Suprapubic skin (tissue), 4 donors: ENCODE results near the gene TCF21.

Source experiments
- EP300 ChIP-seq: sonication (generic); formaldehyde crosslinking; IDR thresholded peaks from one replicate; pipeline ENCODE4 v1.6.1; 2017; ENCODE audit warnings: antibody characterized with exemption
- POLR2A ChIP-seq, 2 donors: fragments of 450-650 bp; IDR thresholded peaks; one replicate each; pipeline ENCODE4 v1.6.1; 2017; ENCODE audit warnings: antibody characterized with exemption in 2 of 2, mild to moderate bottlenecking in 2 of 2, moderate library complexity in 2 of 2
- POLR2AphosphoS5 ChIP-seq, 3 donors: sonication (generic); formaldehyde crosslinking; IDR thresholded peaks; one replicate each; pipeline ENCODE4 v1.6.1; 2017; ENCODE audit warnings: antibody characterized with exemption in 3 of 3
- TF ChIP-seq, protein P1 (sequence below), 2 donors: fragments of 200-600 bp in 1 of 2; fragments of 450-650 bp in 1 of 2; sonication (generic) in 1 of 2; IDR thresholded peaks; one replicate each; pipeline ENCODE4 v1.5.1; 2016 to 2019; ENCODE audit warnings: antibody characterized with exemption in 2 of 2, mild to moderate bottlenecking in 1 of 2, moderate library complexity in 1 of 2

DNA sequence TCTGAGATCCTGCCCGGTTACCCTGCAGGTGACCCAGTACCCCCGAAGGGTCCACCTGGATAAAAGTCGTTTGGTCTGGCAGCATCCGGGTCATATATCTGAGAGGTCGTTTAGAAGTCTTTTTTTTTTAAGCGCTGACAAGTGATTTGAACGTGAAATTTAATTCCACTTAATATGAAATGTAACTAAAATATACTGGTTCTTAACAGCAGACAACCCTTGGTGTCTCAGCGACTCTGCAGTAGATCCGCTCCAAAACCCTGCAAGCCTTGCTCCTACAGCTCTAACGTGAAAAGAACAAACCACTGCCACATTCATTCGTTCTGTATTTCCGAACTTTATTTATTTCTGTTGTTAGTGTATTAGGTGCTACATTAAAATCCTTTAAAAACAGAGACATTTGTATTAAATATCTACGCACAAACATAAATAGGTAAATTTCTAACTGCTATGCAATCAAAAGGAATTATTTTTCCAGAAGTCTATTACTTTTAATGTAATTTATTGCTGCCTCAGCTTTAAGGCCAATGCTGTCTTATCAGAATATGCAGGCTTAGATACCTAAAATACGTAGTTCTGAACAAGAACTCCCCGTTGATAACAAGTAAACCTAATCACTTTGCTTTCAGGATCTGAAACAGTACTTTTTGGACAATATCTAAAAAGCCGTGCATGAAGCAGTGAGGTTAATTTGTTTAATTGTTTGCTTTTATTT, 33.5 kb upstream of the TCF21 start:
- TF ChIP-seq, protein P1, sequence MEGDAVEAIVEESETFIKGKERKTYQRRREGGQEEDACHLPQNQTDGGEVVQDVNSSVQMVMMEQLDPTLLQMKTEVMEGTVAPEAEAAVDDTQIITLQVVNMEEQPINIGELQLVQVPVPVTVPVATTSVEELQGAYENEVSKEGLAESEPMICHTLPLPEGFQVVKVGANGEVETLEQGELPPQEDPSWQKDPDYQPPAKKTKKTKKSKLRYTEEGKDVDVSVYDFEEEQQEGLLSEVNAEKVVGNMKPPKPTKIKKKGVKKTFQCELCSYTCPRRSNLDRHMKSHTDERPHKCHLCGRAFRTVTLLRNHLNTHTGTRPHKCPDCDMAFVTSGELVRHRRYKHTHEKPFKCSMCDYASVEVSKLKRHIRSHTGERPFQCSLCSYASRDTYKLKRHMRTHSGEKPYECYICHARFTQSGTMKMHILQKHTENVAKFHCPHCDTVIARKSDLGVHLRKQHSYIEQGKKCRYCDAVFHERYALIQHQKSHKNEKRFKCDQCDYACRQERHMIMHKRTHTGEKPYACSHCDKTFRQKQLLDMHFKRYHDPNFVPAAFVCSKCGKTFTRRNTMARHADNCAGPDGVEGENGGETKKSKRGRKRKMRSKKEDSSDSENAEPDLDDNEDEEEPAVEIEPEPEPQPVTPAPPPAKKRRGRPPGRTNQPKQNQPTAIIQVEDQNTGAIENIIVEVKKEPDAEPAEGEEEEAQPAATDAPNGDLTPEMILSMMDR (IDR thresholded peaks at IDR 0.05) = no peak
- TF ChIP-seq POLR2A (IDR thresholded peaks at IDR 0.05) (no peak), POLR2AphosphoS5 (IDR thresholded peaks at IDR 0.05) (no peak), EP300 (no peak)
